Natural killer cell (primary cell): ENCODE results near the gene NACAD. TPM values are rescaled to one million over a fixed set of nuclear protein-coding genes. Genes with fewer than 3 reads are reported as not detected.
"Not testable (repeated sequence)": the region's sequence is repeated elsewhere in the genome, so short reads cannot be mapped to it uniquely, and the experiment has no call there.

ENCODE experiments used
- ATAC-seq, 3 donors: fragments of 150-1000 bp in 2 of 3; fragments of 200-7000 bp in 1 of 3; cut with Tn5 transposase; 1 replicate in 1 of 3; 2 replicates in 2 of 3; pipeline ENCODE4 v1.10.0; 2021; ENCODE audit warnings: mild to moderate bottlenecking in 2 of 3, moderate library complexity in 2 of 3
- DNase-seq, 2 donors: peaks; one replicate each; pipeline versions ENCODE4 v3.0.0 to v3.0.0-alpha.2; 2013 to 2021; ENCODE audit warnings: mixed read lengths in 1 of 2
- H3K27ac ChIP-seq: one replicate; pipeline ENCODE4 v1.5.1; 2013; ENCODE audit warnings: mild to moderate bottlenecking, low read length
- H3K27me3 ChIP-seq: one replicate; pipeline ENCODE4 v1.6.1; 2013; ENCODE audit warnings: low read length; ENCODE audit not compliant: control insufficient read depth, insufficient read depth
- H3K36me3 ChIP-seq: one replicate; pipeline ENCODE4 v1.6.1; 2013; ENCODE audit warnings: low read length; ENCODE audit not compliant: control insufficient read depth, insufficient read depth
- H3K4me1 ChIP-seq: one replicate; pipeline ENCODE4 v1.6.1; 2013; ENCODE audit warnings: low read length; ENCODE audit not compliant: control insufficient read depth, insufficient read depth
- H3K4me3 ChIP-seq: one replicate; pipeline ENCODE4 v1.5.1; 2013; ENCODE audit warnings: low read length
- H3K9me3 ChIP-seq: one replicate; pipeline ENCODE4 v1.6.1; 2013; ENCODE audit warnings: low read length; ENCODE audit not compliant: control insufficient read depth, insufficient read depth
- H3K27ac Mint-ChIP-seq, 2 donors: one replicate each; pipeline ENCODE4 v1.8.0; 2022; ENCODE audit warnings: mild to moderate bottlenecking in 2 of 2, mixed read lengths in 2 of 2, moderate library complexity in 1 of 2
- H3K27me3 Mint-ChIP-seq, 2 donors: one replicate each; pipeline ENCODE4 v1.8.0; 2022; ENCODE audit warnings: low read depth in 2 of 2, mixed read lengths in 2 of 2
- H3K36me3 Mint-ChIP-seq: one replicate; pipeline ENCODE4 v1.8.0; 2022; ENCODE audit warnings: mixed read lengths
- H3K4me1 Mint-ChIP-seq, 2 donors: one replicate each; pipeline ENCODE4 v1.8.0; 2022; ENCODE audit warnings: mixed read lengths in 2 of 2
- H3K4me3 Mint-ChIP-seq: one replicate; pipeline ENCODE4 v1.8.0; 2022; ENCODE audit warnings: mild to moderate bottlenecking, moderate library complexity, mixed read lengths
- H3K9me3 Mint-ChIP-seq, 2 donors: one replicate each; pipeline ENCODE4 v1.8.0; 2022; ENCODE audit warnings: mixed read lengths in 2 of 2
- WGBS: methylation state at CpG from one replicate; pipeline ENCODE4 v1.1.7; 2013; ENCODE audit warnings: missing lambda C conversion rate; ENCODE audit not compliant: insufficient coverage; 5-methylcytosine and 5-hydroxymethylcytosine counted together
- intact Hi-C: fragments of 100-400 bp; cut with micrococcal nuclease; formaldehyde crosslinking; loops from one replicate; pipeline ENCODE4 v1.14.2; 2022
- total RNA-seq, 4 donors: library from RNA; stranded (reverse); fragments of 120-200 nt in 1 of 4; gene quantifications; one replicate each; pipeline versions ENCODE4 v1.2.3 to v1.2.4, GENCODE V29; 2013 to 2022
- TF ChIP-seq, protein P1 (sequence below): fragments of 200-600 bp; IDR thresholded peaks from one replicate; pipeline ENCODE4 v1.8.0; 2022; ENCODE audit warnings: antibody characterized with exemption

Gene NACAD
- total RNA-seq, 3 donors from 2014 or later (not counting 1 experiment from before 2014, with no cell fraction given): 0.75 to 1.7 (median 0.78) TPM

DNA sequence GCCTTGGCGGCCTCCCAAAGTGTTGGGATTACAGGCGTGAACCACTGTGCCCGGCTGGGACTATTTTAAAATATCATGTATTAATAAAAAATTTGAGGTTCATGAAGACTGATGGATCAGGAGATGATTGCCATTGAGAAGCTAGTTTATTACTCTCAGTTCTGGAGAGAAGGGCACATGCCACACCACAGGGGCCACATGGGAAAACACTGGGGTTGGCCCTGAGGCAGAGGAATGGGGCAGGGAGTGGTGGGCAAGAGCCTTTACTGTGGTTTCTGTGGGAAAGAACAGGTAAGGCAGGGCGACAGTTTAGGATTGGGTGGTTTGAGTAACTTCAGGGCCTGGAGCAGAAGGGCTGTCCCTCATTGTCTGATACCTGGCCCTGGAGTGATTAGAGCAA, 29.5 kb upstream of the NACAD start:
- no peaks in the 10 kb centered on the region for H3K9me3 ChIP-seq
- no peaks in the 10 kb centered on the region for H3K27me3 ChIP-seq
- WGBS: 70% methylated on average over 4 of the region's 4 CpGs
- H3K4me1 ChIP-seq: peaks cover 23% of the 10 kb centered on the region
- ATAC-seq (no peak), DNase-seq (no peak)
- Mint-ChIP-seq H3K4me3 (no peak overlapping the region), H3K27me3 (peaks cover 2 to 10% of the 10 kb centered on the region in 2 donors), H3K27ac (no peak overlapping the region), H3K36me3 (no peaks in the 10 kb centered on the region), H3K4me1 (peaks cover 25 to 26% of the 10 kb centered on the region in 2 donors), H3K9me3 (no peaks in the 10 kb centered on the region)
- TF ChIP-seq, protein P1, sequence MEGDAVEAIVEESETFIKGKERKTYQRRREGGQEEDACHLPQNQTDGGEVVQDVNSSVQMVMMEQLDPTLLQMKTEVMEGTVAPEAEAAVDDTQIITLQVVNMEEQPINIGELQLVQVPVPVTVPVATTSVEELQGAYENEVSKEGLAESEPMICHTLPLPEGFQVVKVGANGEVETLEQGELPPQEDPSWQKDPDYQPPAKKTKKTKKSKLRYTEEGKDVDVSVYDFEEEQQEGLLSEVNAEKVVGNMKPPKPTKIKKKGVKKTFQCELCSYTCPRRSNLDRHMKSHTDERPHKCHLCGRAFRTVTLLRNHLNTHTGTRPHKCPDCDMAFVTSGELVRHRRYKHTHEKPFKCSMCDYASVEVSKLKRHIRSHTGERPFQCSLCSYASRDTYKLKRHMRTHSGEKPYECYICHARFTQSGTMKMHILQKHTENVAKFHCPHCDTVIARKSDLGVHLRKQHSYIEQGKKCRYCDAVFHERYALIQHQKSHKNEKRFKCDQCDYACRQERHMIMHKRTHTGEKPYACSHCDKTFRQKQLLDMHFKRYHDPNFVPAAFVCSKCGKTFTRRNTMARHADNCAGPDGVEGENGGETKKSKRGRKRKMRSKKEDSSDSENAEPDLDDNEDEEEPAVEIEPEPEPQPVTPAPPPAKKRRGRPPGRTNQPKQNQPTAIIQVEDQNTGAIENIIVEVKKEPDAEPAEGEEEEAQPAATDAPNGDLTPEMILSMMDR: no peak
- H3K4me3 ChIP-seq: no peak overlapping the region
- intact Hi-C loops: loop anchor here (10.0 kb wide), 1 partner anchor 513 kb away; the partner anchor contains the start of gene OGDH
- no peaks in the 10 kb centered on the region for H3K36me3 ChIP-seq
- no peak overlapping the region for H3K27ac ChIP-seq

DNA sequence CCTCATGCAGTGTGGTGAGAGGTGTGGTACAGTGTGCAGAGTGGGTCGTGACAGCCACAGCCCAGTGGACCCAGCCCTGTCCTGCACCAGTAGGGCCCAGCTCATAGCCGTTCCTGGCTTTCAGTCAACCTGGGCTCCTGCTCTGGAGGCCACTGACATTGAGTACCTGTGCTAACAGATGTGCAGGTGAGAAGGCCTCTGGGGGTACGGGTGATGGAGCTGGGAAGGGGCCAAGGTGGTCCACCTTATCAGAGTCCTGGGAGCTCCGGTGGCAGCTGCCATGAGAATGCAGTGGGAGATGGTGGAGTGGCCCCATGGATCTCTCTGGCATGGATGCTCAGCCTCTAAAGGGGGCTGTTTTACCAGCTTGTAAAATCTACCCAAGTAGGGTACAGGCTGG, 28.8 kb upstream of the NACAD start:
- Histone ChIP-seq H3K27me3 (no peaks in the 10 kb centered on the region), H3K36me3 (no peaks in the 10 kb centered on the region), H3K4me3 (no peak overlapping the region), H3K27ac (no peak overlapping the region), H3K9me3 (no peaks in the 10 kb centered on the region), H3K4me1 (peaks cover 16% of the 10 kb centered on the region)
- TF ChIP-seq, protein P1: no peak
- no peak overlapping the region for H3K4me3 Mint-ChIP-seq
- H3K27ac Mint-ChIP-seq: no peak overlapping the region
- no peak for DNase-seq
- no peak for ATAC-seq
- intact Hi-C loops: loop anchor here (10.0 kb wide), 1 partner anchor 513 kb away; the partner anchor contains the start of gene OGDH
- peaks cover 2 to 10% of the 10 kb centered on the region in 2 donors for H3K27me3 Mint-ChIP-seq
- H3K4me1 Mint-ChIP-seq: peaks cover 18% of the 10 kb centered on the region in 2 donors
- 62% methylated on average over 4 of the region's 4 CpGs for WGBS
- H3K9me3 Mint-ChIP-seq: no peaks in the 10 kb centered on the region
- H3K36me3 Mint-ChIP-seq: no peaks in the 10 kb centered on the region

DNA sequence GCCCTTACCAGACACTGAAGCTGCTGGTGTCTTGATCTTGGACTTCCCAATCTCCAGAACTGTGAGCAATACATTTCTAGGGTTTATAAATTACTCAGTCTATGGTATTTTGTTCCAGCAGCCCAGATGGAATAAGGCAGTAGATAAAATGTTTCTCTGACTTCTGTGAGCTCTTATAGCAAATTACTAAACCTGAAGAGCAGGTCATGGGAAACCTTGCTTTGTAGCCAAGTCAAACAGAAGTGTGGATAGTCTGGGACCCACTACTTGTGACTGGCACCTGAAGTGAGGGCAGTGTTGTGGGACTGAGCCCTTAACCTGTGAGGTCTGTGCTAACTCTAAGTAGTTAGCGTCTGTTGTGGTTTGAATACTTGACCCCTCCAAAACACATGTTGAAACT, 27.3 kb upstream of the NACAD start:
- H3K4me3 ChIP-seq: no peak overlapping the region
- Mint-ChIP-seq H3K27ac (no peak overlapping the region), H3K36me3 (no peaks in the 10 kb centered on the region), H3K9me3 (no peaks in the 10 kb centered on the region), H3K27me3 (peaks cover 2 to 10% of the 10 kb centered on the region in 2 donors), H3K4me1 (peaks cover 14 to 15% of the 10 kb centered on the region in 2 donors), H3K4me3 (no peak overlapping the region)
- ATAC-seq (no peak), DNase-seq (no peak)
- H3K36me3 ChIP-seq: no peaks in the 10 kb centered on the region
- WGBS: 100% methylated on average over 1 of the region's 1 CpG
- no peaks in the 10 kb centered on the region for H3K27me3 ChIP-seq
- no peak overlapping the region for H3K27ac ChIP-seq
- intact Hi-C loops: loop anchor here (10.0 kb wide), 1 partner anchor 511 kb away; the partner anchor contains the start of gene OGDH
- TF ChIP-seq, protein P1: no peak
- H3K9me3 ChIP-seq: no peaks in the 10 kb centered on the region
- peaks cover 10% of the 10 kb centered on the region for H3K4me1 ChIP-seq

DNA sequence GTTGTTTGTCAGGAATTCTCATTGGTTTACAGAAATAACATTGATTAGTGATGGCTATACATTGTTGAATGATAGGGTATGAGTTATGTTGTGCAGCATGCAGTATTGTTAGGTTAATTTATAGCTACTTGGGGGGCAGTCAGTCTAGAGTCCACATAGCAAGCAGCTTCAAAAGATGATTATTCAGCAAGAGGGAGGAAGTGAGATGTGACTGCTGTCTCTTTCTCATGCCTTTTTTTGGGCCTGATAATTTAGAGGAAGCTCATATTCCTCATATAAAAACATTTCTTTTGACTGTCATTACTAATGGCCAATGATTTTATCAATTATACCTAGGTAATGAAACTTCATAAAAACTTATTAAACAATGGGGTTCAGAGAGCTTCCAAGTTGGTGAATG, 26.2 kb upstream of the NACAD start:
- TF ChIP-seq, protein P1: no peak
- no peaks in the 10 kb centered on the region for H3K36me3 ChIP-seq
- H3K27me3 ChIP-seq: no peaks in the 10 kb centered on the region
- H3K4me3 Mint-ChIP-seq: no peak overlapping the region
- intact Hi-C loops: loop anchor here (5.0 to 10.0 kb wide), 3 partner anchors 268 to 1033 kb away; partner anchors contain the start of genes H2AZ2, OGDH and POLM
- H3K4me3 ChIP-seq: no peak overlapping the region
- H3K27me3 Mint-ChIP-seq: peaks cover 2 to 10% of the 10 kb centered on the region in 2 donors
- H3K9me3 Mint-ChIP-seq: no peaks in the 10 kb centered on the region
- no peaks in the 10 kb centered on the region for H3K9me3 ChIP-seq
- no peak overlapping the region for H3K27ac ChIP-seq
- no peak overlapping the region for H3K27ac Mint-ChIP-seq
- no peak for DNase-seq
- peaks cover 20% of the 10 kb centered on the region for H3K4me1 ChIP-seq
- H3K4me1 Mint-ChIP-seq: peaks cover 22 to 26% of the 10 kb centered on the region in 2 donors
- H3K36me3 Mint-ChIP-seq: no peaks in the 10 kb centered on the region
- ATAC-seq: no peak

DNA sequence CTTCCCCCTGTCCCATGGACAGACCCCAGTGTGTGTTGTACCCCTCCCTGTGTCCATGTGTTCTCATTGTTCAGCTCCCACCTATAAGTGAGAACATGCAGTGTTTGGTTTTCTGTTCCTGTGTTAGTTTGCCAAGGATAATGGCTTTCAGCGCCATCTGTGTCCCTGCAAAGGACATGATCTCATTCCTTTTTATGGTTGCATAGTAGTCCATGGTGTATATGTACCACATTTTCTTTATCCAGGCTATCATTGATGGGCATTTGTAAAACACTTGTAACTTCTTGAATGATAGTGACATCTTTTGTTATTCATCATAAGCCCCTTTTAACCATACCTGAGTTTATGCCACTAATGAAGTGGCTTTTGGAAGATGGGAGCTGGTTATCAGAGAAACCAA, 25.5 kb upstream of the NACAD start:
- not testable (repeated sequence) for H3K36me3 Mint-ChIP-seq, H3K4me3 Mint-ChIP-seq, H3K27ac ChIP-seq, H3K9me3 ChIP-seq, DNase-seq, H3K27ac Mint-ChIP-seq, H3K27me3 ChIP-seq, ATAC-seq, H3K4me3 ChIP-seq, H3K36me3 ChIP-seq, H3K27me3 Mint-ChIP-seq, H3K9me3 Mint-ChIP-seq
- peaks cover 20% of the 10 kb centered on the region for H3K4me1 ChIP-seq
- 80% methylated on average over 1 of the region's 1 CpG for WGBS
- intact Hi-C loops: loop anchor here (5.0 to 10.0 kb wide), 3 partner anchors 267 to 1032 kb away; partner anchors contain the start of genes H2AZ2, OGDH and POLM
- H3K4me1 Mint-ChIP-seq: peaks cover 23 to 27% of the 10 kb centered on the region in 2 donors
